Measurements from ENCODE around the gene TAOK1. TPM values are rescaled to one million over a fixed set of nuclear protein-coding genes. Genes with fewer than 3 reads are reported as not detected.
A peak's percentile ranks its signal among the peaks of the same experiment; 100 is the strongest.

TAOK1 gene
- total RNA-seq, 1 donor: 16.4 TPM

- no peak for DNase-seq (ENCODE audit: low read depth in 2 of 3, low spot score in 2 of 3)
Measured at GRCh38 chr17:29578626-29579485, 188.7 kb downstream of the TAOK1 start.

- peak; percentile 84 to 95 (median 92) for DNase-seq (ENCODE audit: low read depth in 2 of 3, low spot score in 2 of 3)
Measured at GRCh38 chr17:29579866-29580771, 190.0 kb downstream of the TAOK1 start.

GRCh38 chr17:29581583-29582253 lies 191.6 kb downstream of the TAOK1 start:
- DNase-seq (ENCODE audit: low read depth in 2 of 3, low spot score in 2 of 3): no peak

- DNase-seq (ENCODE audit: low read depth in 2 of 3, low spot score in 2 of 3): no peak
Measured at GRCh38 chr17:29582254-29582765, 192.1 kb downstream of the TAOK1 start.

- DNase-seq (ENCODE audit: low read depth in 2 of 3, low spot score in 2 of 3): no peak
Measured at GRCh38 chr17:29582772-29583171, 192.6 kb downstream of the TAOK1 start.

GRCh38 chr17:29583324-29584248 lies 193.4 kb downstream of the TAOK1 start:
- no peak for DNase-seq (ENCODE audit: low read depth in 2 of 3, low spot score in 2 of 3)

- DNase-seq (ENCODE audit: low read depth in 2 of 3, low spot score in 2 of 3): no peak
Measured at GRCh38 chr17:29584452-29585079, 194.4 kb downstream of the TAOK1 start.

GRCh38 chr17:29585080-29585751 lies 195.1 kb downstream of the TAOK1 start:
- no peak for DNase-seq (ENCODE audit: low read depth in 2 of 3, low spot score in 2 of 3)

- DNase-seq (ENCODE audit: low read depth in 2 of 3, low spot score in 2 of 3): no peak
Measured at GRCh38 chr17:29586676-29587469, 196.7 kb downstream of the TAOK1 start.

- no peak for DNase-seq (ENCODE audit: low read depth in 2 of 3, low spot score in 2 of 3)
Measured at GRCh38 chr17:29587591-29587990, 197.4 kb downstream of the TAOK1 start.

GRCh38 chr17:29588017-29588561 lies 197.9 kb downstream of the TAOK1 start:
- no peak for DNase-seq (ENCODE audit: low read depth in 2 of 3, low spot score in 2 of 3)

GRCh38 chr17:29588562-29589411 lies 198.6 kb downstream of the TAOK1 start:
- no peak for DNase-seq (ENCODE audit: low read depth in 2 of 3, low spot score in 2 of 3)

- peak; percentile 72 to 87 (median 84) for DNase-seq (ENCODE audit: low read depth in 2 of 3, low spot score in 2 of 3)
Measured at GRCh38 chr17:29589524-29590410, 199.6 kb downstream of the TAOK1 start, which contains the start of gene GIT1. TSS of gene GIT1 (minus strand) at chr17:29589648. CDS start at chr17:29589378, 270 bp downstream.

- no peak for DNase-seq (ENCODE audit: low read depth in 2 of 3, low spot score in 2 of 3)
Measured at GRCh38 chr17:29590411-29591145, 200.4 kb downstream of the TAOK1 start.

Data from hematopoietic multipotent progenitor cell (in vitro differentiated cells).